ELR (cell line): Measurements from ENCODE around the gene CD8B2.
"Not testable (repeated sequence)": the region's sequence is repeated elsewhere in the genome, so short reads cannot be mapped to it uniquely, and the experiment has no call there.

Source experiments
- DNase-seq: peaks from one replicate; pipeline ENCODE4 v3.0.0-alpha.2; 2015; ENCODE audit warnings: low read depth

CD8B2 gene

GRCh38 chr2:106486551-106487385 is at the start of gene CD8B2:
TSS of gene CD8B2 (plus strand) at chr2:106487364. CDS start at chr2:106487427, 63 bp downstream.
- DNase-seq = not testable (repeated sequence)

GRCh38 chr2:106461882-106462281 is 25.3 kb upstream of the CD8B2 start:
- not testable (repeated sequence) for DNase-seq

GRCh38 chr2:106467516-106467915 is 19.6 kb upstream of the CD8B2 start:
- DNase-seq = not testable (repeated sequence)

GRCh38 chr2:106468107-106468506 is 19.1 kb upstream of the CD8B2 start, which contains the start of gene RGPD3:
TSS of gene RGPD3 (minus strand) at chr2:106468413. CDS start at chr2:106468288, 125 bp downstream.
- not testable (repeated sequence) for DNase-seq

- not testable (repeated sequence) for DNase-seq
Observed at GRCh38 chr2:106470658-106471057, 16.5 kb upstream of the CD8B2 start.

GRCh38 chr2:106477647-106478046 is 9.5 kb upstream of the CD8B2 start:
- not testable (repeated sequence) for DNase-seq

GRCh38 chr2:106479563-106479962 is 7.6 kb upstream of the CD8B2 start:
- DNase-seq = not testable (repeated sequence)

- not testable (repeated sequence) for DNase-seq
Observed at GRCh38 chr2:106487386-106488191, 425 bp downstream of the CD8B2 start.

GRCh38 chr2:106489701-106490100 is 2.5 kb downstream of the CD8B2 start:
- DNase-seq = not testable (repeated sequence)

- DNase-seq = not testable (repeated sequence)
Observed at GRCh38 chr2:106492399-106492798, 5.2 kb downstream of the CD8B2 start.

- not testable (repeated sequence) for DNase-seq
Observed at GRCh38 chr2:106492913-106493312, 5.7 kb downstream of the CD8B2 start.

GRCh38 chr2:106498549-106498948 is 11.4 kb downstream of the CD8B2 start:
- DNase-seq = not testable (repeated sequence)

- not testable (repeated sequence) for DNase-seq
Observed at GRCh38 chr2:106500350-106500749, 13.2 kb downstream of the CD8B2 start.

- not testable (repeated sequence) for DNase-seq
Observed at GRCh38 chr2:106502351-106502750, 15.2 kb downstream of the CD8B2 start.

- not testable (repeated sequence) for DNase-seq
Observed at GRCh38 chr2:106504192-106504591, 17.0 kb downstream of the CD8B2 start.

- DNase-seq = not testable (repeated sequence)
Observed at GRCh38 chr2:106504787-106505186, 17.6 kb downstream of the CD8B2 start.

GRCh38 chr2:106506002-106506687 is 19.0 kb downstream of the CD8B2 start:
- DNase-seq = not testable (repeated sequence)

GRCh38 chr2:106508660-106509373 is 21.7 kb downstream of the CD8B2 start:
- not testable (repeated sequence) for DNase-seq

GRCh38 chr2:106509374-106509770 is 22.2 kb downstream of the CD8B2 start:
- not testable (repeated sequence) for DNase-seq

GRCh38 chr2:106510791-106511190 is 23.6 kb downstream of the CD8B2 start:
- DNase-seq = not testable (repeated sequence)

- peak; percentile 77 for DNase-seq
Observed at GRCh38 chr2:106511476-106511901, 24.3 kb downstream of the CD8B2 start.
